DMS 273 treated with DMSO at 0.1 percent for 48 hours (cell line): ENCODE measurements around the gene SLC18A3.
A peak's percentile ranks its signal among the peaks of the same experiment; 100 is the strongest.

Experiments used
- DNase-seq: peaks from one replicate; lab custom pipeline; 2025; lab: John Stamatoyannopoulos, UW

Gene SLC18A3

GRCh38 chr10:49611816-49612512 lies 1.9 kb downstream of the SLC18A3 start:
- DNase-seq = no peak

GRCh38 chr10:49612513-49613164 lies 2.5 kb downstream of the SLC18A3 start:
- no peak for DNase-seq

DNA sequence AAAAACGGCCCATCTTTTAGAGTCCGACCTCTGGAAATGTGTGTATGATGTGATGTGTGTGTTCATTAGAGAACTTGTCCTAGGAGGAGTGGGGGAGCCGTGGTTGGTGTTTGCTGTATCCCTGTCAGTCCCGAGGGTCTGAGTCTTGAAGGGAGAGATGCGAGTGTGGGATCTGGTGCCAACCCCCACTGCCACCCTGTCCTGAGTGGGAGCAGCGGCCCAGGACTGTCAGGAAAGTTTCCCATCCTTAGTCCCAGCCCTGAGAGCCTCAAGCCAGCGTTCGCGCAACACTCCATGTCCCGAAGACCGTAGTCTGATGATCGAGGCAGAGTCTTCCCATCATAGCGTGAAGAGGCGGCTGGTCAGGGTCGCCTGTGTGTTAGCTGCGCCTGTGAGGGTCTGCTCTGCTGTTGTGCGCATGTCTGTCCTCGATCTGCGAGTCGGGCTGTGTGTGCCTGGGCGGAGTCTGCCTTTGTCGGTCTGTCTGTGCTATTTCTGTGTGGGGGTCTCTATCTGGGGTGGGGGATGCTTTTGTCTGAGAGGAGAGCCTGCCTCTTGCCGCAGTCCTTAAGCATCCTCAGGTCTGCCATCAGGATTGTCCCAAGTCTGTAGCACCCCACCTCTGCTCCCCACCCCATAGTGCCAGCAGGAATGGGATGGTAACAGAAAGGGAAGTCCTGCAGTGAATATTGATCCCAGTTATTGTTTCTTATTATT lies 3.2 kb downstream of the SLC18A3 start:
- no peak for DNase-seq

- DNase-seq = no peak
These were observed 3.8 kb downstream of the SLC18A3 start, which contains the start of gene CHAT for GRCh38 chr10:49613882-49614241. Gene CHAT, plus strand, starts transcription at chr10:49614037. Its CDS starts 153 bp downstream, at chr10:49614190.

DNA sequence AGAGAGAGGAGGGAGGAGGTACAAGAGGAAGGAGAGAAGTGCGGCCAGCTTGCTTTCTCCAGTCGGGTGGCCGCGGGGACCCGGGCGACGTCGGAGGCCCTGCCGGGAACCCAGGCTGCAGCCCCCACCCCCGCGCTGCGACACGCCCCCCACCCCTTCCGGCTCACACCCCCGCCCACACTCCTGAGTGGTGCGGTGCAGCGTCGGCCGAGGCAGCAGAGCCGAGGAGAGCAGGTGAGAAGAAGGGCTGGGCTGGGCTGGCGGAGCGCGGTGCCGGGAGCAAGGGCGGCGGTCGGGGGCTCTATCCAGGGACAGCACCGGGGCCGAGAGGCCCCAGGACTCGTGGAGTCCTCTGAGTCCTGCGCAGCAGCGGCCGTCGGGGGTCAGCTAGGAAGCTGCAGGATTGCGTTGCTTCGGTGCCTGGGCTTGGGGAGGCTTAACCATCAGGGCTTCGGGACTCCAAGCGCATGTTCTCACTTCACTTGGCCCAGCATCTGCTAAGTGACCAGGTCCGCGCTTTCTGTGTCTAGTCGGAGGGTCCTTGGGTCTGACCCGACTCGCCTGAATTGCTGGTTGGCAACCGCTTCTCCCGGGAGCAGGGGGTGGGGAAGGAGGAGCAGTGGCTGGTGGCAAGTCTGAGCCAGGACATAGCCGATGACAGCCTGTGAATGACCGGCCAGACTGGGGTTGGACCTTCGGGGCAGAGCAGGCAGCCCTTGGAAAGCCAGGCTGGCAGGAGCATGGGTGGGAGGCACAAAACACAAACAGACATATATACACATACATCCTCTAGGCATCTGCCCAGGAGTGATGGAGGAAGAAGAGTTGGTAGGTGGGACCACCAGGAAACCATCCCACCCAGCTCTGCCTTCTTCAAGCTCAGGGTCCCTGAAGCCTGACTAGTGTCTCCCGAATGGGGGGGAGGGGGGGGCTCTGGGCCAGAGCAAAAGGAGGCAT lies 4.4 kb downstream of the SLC18A3 start:
- no peak for DNase-seq

DNA sequence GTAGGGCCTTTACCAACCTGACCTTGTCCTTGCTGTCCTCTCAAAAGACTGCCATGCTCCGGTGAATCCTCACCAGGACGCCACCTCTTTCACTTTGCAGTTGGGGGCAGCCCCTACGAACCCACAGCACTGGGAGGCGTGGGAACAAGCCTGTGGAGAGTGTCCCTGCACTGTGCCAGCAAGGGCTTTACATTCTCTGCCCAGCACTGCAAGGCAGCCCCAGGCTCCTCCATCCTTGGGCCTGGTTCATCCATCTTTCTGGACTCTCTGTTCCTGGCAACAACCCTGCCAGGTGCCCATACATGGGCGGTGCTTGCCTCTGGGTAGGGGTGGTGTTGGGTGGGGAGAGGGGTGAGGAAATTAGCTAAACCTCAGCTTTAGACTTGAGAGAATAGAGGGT lies 5.1 kb downstream of the SLC18A3 start:
- DNase-seq = no peak

DNA sequence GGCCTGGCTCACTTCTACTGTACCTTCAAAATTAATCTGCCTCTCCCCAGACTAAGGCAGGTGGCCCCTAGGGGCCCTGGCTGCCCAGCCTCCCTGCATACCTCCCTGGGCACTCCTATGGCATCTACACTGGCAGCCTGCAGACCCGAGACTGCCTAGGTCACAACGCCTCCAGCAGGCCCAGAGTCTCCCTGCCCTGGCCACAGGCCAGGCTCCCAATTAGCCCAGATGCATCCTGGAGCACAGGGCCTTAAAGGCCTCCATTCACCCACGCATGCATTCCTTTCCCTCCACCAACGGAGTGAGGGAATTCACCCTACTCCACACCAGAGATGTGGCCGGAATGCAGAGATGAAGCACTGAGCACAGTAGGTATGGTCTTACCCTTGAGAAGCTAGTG lies 5.6 kb downstream of the SLC18A3 start:
- no peak for DNase-seq

GRCh38 chr10:49616421-49617101 lies 6.5 kb downstream of the SLC18A3 start:
- no peak for DNase-seq

GRCh38 chr10:49617121-49618020 lies 7.3 kb downstream of the SLC18A3 start:
- no peak for DNase-seq

- DNase-seq = no peak
These were observed 8.7 kb downstream of the SLC18A3 start for GRCh38 chr10:49618821-49619220.

GRCh38 chr10:49619613-49620012 lies 9.5 kb downstream of the SLC18A3 start:
- no peak for DNase-seq

DNA sequence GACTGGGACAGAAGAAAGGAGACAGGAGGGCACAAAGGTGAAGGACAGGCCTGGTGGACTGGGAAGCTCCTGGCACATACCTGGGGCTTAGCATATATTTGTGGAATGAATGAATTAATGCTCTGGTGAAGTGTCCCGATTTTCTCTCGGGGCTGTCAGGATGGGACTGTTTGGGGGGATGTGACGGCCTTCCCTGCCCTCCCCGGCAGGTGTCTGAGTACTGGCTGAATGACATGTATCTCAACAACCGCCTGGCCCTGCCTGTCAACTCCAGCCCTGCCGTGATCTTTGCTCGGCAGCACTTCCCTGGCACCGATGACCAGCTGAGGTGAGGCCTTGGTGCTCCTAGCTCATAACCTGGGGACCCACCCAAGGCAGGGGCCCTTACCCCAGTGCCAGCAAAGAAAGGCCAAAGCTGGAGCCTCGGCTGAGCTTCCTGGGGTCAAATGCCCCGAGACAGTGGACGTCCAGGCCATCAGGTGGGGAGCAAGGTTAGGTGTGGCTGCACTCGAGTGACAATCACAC lies 10.2 kb downstream of the SLC18A3 start:
- DNase-seq = no peak

GRCh38 chr10:49620841-49621378 lies 10.8 kb downstream of the SLC18A3 start:
- DNase-seq = peak; percentile 86

DNA sequence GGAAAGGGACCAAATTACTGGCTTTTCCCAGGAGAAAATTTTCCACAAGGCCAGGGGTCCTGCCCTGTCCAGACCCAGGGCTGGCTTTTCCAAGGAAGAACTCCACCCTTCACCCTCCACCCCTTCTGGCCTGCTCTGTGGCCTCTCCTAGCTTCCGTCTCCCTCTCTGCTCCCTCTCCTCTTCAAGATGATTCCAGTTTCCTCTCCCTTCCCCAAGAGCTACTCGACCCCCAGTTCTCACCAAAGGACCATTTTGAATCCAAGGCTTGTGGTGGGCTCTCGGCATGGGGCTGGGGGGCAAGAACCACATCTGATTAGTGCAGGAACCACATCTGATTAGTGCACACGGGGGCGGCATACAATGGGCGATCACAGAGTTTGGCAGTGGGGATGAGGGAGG lies 11.5 kb downstream of the SLC18A3 start:
- DNase-seq = no peak

- no peak for DNase-seq
These were observed 12.6 kb downstream of the SLC18A3 start for GRCh38 chr10:49622426-49623425.

DNA sequence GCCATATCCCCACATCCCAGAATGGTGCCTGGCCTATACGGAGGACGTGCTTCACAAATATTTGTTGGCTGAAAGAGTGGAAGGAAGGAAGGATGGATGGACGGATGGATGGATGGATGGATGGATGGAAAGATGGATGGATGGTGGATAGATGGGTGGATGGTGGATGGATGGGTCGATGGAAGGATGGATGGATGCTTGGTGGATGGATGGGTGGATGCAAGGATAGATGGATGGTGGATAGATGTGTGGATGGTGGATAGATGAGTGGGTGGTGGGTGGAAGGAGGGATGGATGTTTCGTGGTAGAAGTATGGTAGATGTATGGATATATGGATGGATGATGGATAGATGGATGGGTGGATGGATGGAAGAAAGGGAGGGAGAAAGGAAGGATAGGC lies 14.5 kb downstream of the SLC18A3 start:
- DNase-seq = no peak

DNA sequence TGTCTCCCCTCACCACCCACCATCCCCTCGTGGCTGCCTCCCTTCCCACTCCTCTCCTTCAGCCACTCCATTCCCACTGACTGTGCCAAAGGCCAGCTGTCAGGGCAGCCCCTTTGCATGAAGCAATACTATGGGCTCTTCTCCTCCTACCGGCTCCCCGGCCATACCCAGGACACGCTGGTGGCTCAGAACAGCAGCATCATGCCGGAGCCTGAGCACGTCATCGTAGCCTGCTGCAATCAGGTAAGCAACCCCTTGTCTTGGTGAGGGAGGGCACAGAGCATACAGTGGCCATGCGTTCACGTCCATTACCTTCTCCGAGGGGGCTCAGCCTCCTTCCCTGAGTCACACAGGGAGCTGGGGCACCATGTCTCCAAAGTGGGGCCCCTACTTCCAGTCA lies 15.3 kb downstream of the SLC18A3 start:
- no peak for DNase-seq

- no peak for DNase-seq
These were observed 16.9 kb downstream of the SLC18A3 start for GRCh38 chr10:49627038-49627437.
